Cortex of kidney (tissue), 1 donor: ENCODE results near the gene CACNA1H.
"Not testable (repeated sequence)": the region's sequence is repeated elsewhere in the genome, so short reads cannot be mapped to it uniquely, and the experiment has no call there.

ENCODE experiments used
- DNase-seq: peaks from one replicate; lab custom pipeline; 2025; lab: John Stamatoyannopoulos, UW

Gene CACNA1H

DNA sequence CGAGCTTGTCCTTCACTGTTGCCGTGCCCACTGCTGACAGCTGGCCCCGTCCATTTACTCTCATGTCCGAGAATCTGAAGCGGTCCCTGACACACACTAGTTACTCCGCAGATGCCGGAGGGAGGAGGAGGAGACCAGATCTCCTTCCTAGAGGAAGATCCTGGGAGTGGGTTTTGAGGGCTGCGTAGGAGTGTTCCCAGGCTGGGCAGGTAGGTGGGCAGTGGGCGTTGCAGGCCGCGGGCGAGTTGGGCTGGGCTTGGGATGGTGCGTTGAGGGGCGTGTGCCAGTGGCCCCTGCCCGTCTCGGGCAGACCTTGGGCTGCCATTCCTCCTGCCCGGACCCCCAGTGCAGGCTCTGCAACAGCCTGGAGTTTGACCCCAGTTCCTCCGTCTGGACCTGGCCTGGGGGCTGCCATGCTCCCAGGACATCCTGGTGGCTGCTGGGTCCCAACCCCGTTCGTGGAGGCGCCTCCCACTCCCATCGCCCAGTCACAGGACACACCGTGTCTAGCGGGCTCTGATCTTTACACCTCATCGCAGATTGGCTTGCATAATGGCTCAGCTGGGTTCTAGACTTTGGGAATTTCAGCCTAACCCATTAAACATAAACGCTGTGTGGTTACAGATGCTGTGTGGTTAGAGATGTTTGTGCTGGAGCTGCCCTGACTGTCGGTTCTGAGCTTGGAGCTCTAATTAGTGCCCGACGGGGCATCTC is 22.8 kb downstream of the CACNA1H start:
- no peak for DNase-seq

- DNase-seq = no peak
Measured at GRCh38 chr16:1176280-1176897, 23.5 kb downstream of the CACNA1H start.

- DNase-seq = no peak
Measured at GRCh38 chr16:1177053-1177452, 24.1 kb downstream of the CACNA1H start.

- DNase-seq = no peak
Measured at GRCh38 chr16:1177750-1178149, 24.8 kb downstream of the CACNA1H start.

- DNase-seq = no peak
Measured at GRCh38 chr16:1178295-1178910, 25.5 kb downstream of the CACNA1H start.

- DNase-seq = no peak
Measured at GRCh38 chr16:1180549-1181403, 27.9 kb downstream of the CACNA1H start.

GRCh38 chr16:1181404-1182315 is 28.8 kb downstream of the CACNA1H start:
- no peak for DNase-seq

- no peak for DNase-seq
Measured at GRCh38 chr16:1182316-1182671, 29.4 kb downstream of the CACNA1H start.

DNA sequence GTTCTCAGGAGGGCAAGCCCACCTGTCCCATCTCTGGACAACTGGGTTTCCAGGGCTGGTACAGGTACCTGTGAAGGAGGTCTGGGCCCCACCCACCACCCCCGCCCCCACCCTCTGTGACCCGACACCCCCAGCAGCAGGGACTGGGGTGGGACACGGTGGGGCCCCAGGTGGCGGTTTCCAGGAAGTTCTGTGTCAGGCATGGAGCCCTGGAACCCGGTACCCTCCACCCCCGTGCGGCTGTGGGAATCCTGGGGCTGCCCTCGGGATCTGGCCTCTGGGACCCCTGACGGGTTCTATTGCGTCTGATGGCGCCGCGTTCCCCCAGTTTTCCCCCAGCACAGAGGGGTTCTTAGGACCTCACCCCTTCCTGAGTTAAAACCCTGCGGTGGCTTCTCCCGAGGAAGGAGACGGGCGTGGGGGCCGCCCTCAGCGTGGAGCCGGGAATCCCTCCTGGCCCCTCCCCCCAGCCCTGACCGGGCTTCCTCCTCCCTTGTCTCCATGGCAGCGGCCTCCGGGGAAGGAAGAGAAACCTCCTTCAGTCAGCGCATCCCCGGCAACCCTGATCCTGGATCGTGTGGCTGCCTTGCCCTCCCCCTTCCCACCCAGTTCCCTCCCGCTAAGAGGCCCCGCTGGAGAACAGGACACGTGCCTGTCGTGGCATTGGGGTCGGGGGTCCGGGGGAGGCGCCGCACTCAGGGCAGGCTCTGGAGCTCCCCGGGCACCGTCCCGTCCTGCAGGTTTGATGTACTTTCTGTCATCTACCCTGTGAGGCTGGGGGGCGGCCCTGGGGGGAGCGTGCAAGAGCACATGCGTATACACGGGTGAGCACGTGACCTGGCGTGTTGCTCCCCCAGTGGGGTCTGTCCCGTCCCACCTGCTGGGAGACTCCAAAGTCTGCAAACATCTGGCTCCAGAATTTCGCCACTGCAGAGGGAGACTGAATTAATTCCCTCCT is 30.3 kb downstream of the CACNA1H start:
- DNase-seq = no peak

DNA sequence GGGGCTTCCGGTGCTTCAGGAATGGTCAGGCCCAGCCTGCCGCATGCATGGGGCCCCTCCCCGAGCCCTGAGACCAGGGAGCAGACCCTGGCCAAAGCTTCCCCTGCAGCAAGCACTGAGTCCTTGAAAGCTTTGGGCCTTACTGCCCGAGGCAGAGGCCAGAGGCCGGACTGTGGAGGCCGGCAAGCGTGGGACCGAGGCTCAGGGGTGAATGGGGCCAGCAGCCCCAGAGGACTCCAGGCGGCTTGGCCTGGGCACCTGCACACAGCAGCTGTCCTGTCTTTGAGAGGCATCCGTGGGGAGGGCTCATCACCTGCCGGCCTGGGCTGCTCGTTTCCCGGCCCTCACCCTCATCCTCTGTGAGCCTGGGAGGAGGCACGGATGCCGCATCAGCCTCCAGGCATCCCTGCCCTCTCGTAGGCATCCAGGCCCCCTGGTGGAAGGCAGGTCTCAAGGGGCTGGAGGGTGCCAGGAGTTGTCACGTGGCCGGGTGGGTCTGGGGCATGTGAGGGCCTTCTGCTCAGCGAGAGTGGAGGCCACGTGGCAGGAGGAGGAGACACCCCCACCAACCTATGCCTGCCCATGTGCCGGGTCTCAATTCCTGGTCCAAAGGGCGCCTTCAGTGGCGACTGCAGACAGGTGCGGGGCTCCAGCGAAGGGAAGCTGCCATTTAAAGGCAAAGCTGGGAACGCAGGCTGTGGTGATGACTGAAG is 31.4 kb downstream of the CACNA1H start:
- DNase-seq = no peak

DNA sequence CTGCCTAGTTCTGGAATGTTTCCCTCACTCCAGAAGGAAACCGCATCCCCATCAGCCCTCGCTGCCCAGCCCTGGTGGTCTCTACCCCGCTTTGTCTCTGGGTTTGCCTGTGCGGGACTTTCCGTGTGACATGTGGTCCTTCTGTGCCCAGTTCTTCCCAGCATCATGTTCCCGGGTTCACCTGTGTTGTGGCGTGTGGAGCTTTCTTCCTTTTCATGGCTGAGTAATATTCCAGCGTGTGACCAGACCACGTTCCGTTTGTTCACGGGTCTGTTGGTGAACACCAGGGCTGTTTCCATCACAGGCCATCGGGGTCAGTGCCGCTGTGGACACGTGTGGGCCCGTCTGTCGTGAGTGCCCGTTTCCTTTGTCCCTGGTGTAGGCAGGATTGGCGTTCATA is 32.1 kb downstream of the CACNA1H start:
- no peak for DNase-seq

GRCh38 chr16:1185460-1186207 is 32.7 kb downstream of the CACNA1H start:
- DNase-seq = not testable (repeated sequence)

GRCh38 chr16:1188432-1189189 is 35.7 kb downstream of the CACNA1H start:
- no peak for DNase-seq

GRCh38 chr16:1189455-1189854 is 36.5 kb downstream of the CACNA1H start:
- no peak for DNase-seq

DNA sequence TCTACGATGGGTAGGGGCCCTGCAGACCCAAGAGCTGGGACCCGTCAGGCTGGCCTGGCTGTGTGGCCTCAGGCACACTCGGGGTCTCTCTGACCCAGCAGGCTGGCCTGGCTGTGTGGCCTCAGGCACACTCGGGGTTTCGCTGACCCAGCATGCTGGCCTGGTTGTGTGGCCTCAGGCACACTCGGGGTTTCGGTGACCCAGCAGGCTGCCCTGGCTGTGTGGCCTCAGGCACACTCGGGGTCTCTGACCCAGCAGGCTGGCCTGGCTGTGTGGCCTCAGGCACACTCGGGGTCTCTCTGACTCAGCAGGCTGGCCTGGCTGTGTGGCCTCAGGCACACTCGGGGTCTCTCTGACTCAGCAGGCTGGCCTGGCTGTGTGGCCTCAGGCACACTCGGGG is 37.9 kb downstream of the CACNA1H start:
- DNase-seq = not testable (repeated sequence)

DNA sequence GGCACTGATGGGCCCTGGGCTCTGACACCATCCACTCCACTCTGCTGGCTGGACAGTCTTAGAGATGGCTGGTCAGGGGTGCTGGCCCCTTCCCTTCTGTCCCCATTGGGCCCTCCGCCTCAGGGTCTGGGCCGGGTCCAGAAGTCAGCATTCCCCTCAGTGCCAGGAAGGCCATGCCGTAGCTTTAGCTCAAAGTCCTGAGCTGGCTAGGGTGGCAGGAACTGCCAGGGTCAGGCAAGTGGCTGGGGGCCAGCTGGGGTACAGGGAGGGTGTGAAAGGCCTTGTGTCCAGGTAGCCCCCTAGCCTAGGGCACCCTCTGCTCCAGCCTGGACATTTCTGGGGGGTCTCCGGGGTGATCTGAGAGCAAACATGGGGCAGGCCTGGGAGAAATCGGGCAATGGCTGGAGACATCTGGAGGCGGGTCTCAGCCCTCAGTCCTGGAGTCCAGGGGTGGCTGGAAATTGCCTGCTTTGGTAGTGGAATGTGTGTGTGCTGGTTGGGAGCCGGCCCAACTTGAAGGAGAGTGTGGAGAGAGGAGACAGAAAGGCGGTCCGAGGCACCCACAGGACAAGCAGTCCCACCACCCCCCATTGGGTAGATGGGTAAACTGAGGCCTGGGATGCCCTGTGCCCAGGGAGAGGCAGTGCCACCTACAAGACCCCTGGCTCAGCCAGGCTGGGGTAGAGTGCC is 39.6 kb downstream of the CACNA1H start:
- no peak for DNase-seq

- no peak for DNase-seq
Measured at GRCh38 chr16:1193143-1193824, 40.4 kb downstream of the CACNA1H start.
